Measurements from ENCODE around the gene RINT1.

- TF ChIP-seq CTCF (IDR thresholded peaks at IDR 0.05; ENCODE audit: borderline replicate concordance, extremely low read depth, low read length, poor library complexity, severe bottlenecking): no peak
- TF ChIP-seq EZH2 (IDR thresholded peaks at IDR 0.05; ENCODE audit: borderline replicate concordance, low read depth, low read length, severe bottlenecking): no peak
Observed at GRCh38 chr7:105578496-105578895, 46.5 kb downstream of the RINT1 start.

Data from DND-41 (cell line).